K562 (cell line): ENCODE measurements around the gene ABLIM1. TPM values are rescaled to one million over a fixed set of nuclear protein-coding genes. Genes with fewer than 3 reads are reported as not detected.

Experiments
- ATAC-seq: fragments of 200-7000 bp; cut with Tn5 transposase; 3 replicates; pipeline ENCODE4 v1.9.1; 2020; ENCODE audit warnings: moderate library complexity
- BruUV-seq: library from RNA; stranded (reverse); fragments of 400-500 nt; replicated peaks from 2 replicates; lab custom pipeline; 2021; lab: Mats Ljungman, UMichigan
- CTCF ChIA-PET: fragments of 300-600 bp; formaldehyde crosslinking; extraction: SDS; loops from one replicate; lab custom pipeline; 2021; ENCODE audit warnings: low intra/inter-chr PET ratio; lab: Yijun Ruan, JAX
- POLR2A ChIA-PET: fragments of 300-600, 350-650 bp; sonication (Branson Sonifier 250); formaldehyde crosslinking; extraction: SDS; loops from one replicate; lab custom pipeline; 2021; ENCODE audit warnings: antibody characterized with exemption, inconsistent platforms; lab: Yijun Ruan, JAX
- DNase-seq, 4 experiments: peaks; one replicate each; pipeline versions ENCODE4 v3.0.0 to v3.0.0-alpha.2; 2011 to 2018; ENCODE audit warnings: low spot score in 3 of 4, mixed read lengths in 3 of 4; ENCODE audit errors: extremely low read depth in 1 of 4
- FAIRE-seq: peaks from 2 replicates; lab custom pipeline; 2011; peaks lifted over from hg19 to GRCh38; lab: Jason Lieb, UNC
- H2AFZ ChIP-seq: 2 replicates; pipeline ENCODE4 v1.6.0; 2011; ENCODE audit warnings: low read depth, low read length, control low read depth, inconsistent platforms
- H3K27ac ChIP-seq: fragments of 200-600 bp; 3 replicates; pipeline ENCODE4 v1.8.0; 2011; ENCODE audit warnings: low read depth, mild to moderate bottlenecking, control low read depth, inconsistent platforms, low read length, moderate library complexity, mixed read lengths; ENCODE audit errors: extremely low read depth
- H3K27me3 ChIP-seq, 2 experiments: fragments of 300-600 bp in 1 of 2; 2 replicates in 1 of 2; 3 replicates in 1 of 2; pipeline versions ENCODE4 v1.6.0 to v1.8.0; 2011; ENCODE audit warnings: inconsistent platforms in 2 of 2, low read length in 2 of 2, mild to moderate bottlenecking in 1 of 2, mixed read lengths in 1 of 2, moderate library complexity in 1 of 2; ENCODE audit not compliant: control insufficient read depth in 2 of 2, insufficient read depth in 2 of 2
- H3K36me3 ChIP-seq: fragments of 300-600 bp; 3 replicates; pipeline ENCODE4 v1.8.0; 2011; ENCODE audit warnings: mild to moderate bottlenecking, low read length, inconsistent platforms; ENCODE audit not compliant: control insufficient read depth, insufficient read depth
- H3K4me1 ChIP-seq, 2 experiments: fragments of 200-600 bp in 1 of 2; replicated peaks in 1 of 2; 2 replicates in 1 of 2; 3 replicates in 1 of 2; pipeline versions ENCODE4 v1.5.1 to v1.8.0; 2011; ENCODE audit warnings: inconsistent platforms in 2 of 2, low read length in 2 of 2, mild to moderate bottlenecking in 1 of 2, mixed read lengths in 1 of 2, moderate library complexity in 1 of 2; ENCODE audit not compliant: control insufficient read depth in 2 of 2, insufficient read depth in 2 of 2
- H3K4me2 ChIP-seq: 2 replicates; pipeline ENCODE4 v1.6.1; 2011; ENCODE audit warnings: low read length, control low read depth, inconsistent platforms, mixed read lengths; ENCODE audit not compliant: insufficient read depth
- H3K4me3 ChIP-seq: fragments of 200-600 bp; sonication (generic), shearing (Covaris generic); 2 replicates; pipeline ENCODE4 v1.5.1; 2016; ENCODE audit warnings: control low read depth, inconsistent platforms
- H3K79me2 ChIP-seq: fragments of 200-600 bp; 3 replicates; pipeline ENCODE4 v1.8.0; 2011; ENCODE audit warnings: low read length, inconsistent platforms; ENCODE audit not compliant: control insufficient read depth, insufficient read depth
- H3K9ac ChIP-seq, 2 experiments: 2 replicates each; pipeline versions ENCODE4 v1.6.0 to v1.6.1; 2011; ENCODE audit warnings: low read depth in 2 of 2, low read length in 2 of 2, control low read depth in 1 of 2, inconsistent platforms in 1 of 2, mild to moderate bottlenecking in 1 of 2, mixed read lengths in 1 of 2; ENCODE audit not compliant: insufficient read depth in 1 of 2
- H3K9me1 ChIP-seq: one replicate; pipeline ENCODE4 v1.6.0; 2011; ENCODE audit warnings: inconsistent platforms, mild to moderate bottlenecking, low read length, moderate library complexity; ENCODE audit not compliant: control insufficient read depth, insufficient read depth
- H3K9me3 ChIP-seq: replicated peaks from 2 replicates; pipeline ENCODE4 v1.5.1; 2011; ENCODE audit warnings: low read depth, low read length, inconsistent platforms; ENCODE audit not compliant: control insufficient read depth, insufficient read depth
- H4K20me1 ChIP-seq: replicated peaks from 2 replicates; pipeline ENCODE4 v1.6.1; 2011; ENCODE audit warnings: low read length, inconsistent platforms, mixed read lengths; ENCODE audit not compliant: control insufficient read depth, insufficient read depth
- BRF1 ChIP-seq: IDR thresholded peaks from 3 replicates; pipeline ENCODE4 v1.6.1; 2011; ENCODE audit warnings: borderline replicate concordance, mild to moderate bottlenecking; ENCODE audit not compliant: insufficient read length; ENCODE audit errors: extremely low read depth
- KDM2B ChIP-seq: fragments of 250-450 bp; sonication (Bioruptor Pico); IDR thresholded peaks from 2 replicates; pipeline ENCODE4 v1.8.0; 2021; ENCODE audit warnings: mild to moderate bottlenecking, moderate library complexity
- NEUROD1 ChIP-seq: fragments of 150-350 bp; IDR thresholded peaks from 2 replicates; pipeline ENCODE4 v1.6.1; 2014; ENCODE audit warnings: borderline replicate concordance, low read length, low read depth; ENCODE audit not compliant: partially characterized antibody
- SMC3 ChIP-seq: conservative IDR thresholded peaks from 2 replicates; pipeline ENCODE4 v1.6.1; 2011; ENCODE audit warnings: low read depth, low read length, improper control_type of control experiment; ENCODE audit not compliant: insufficient read depth
- WGBS: fragments of 100-300 bp; shearing (Covaris generic); methylation state at CpG from one replicate; pipeline ENCODE4 v1.1.6; 2016; ENCODE audit warnings: low coverage, mixed read lengths; ENCODE audit not compliant: insufficient coverage; ENCODE audit errors: missing lambda C conversion rate; 5-methylcytosine and 5-hydroxymethylcytosine counted together
- in situ Hi-C: fragments of 300-500 bp; cut with MboI; formaldehyde crosslinking; loops from 4 replicates; pipeline ENCODE4 v1.15.0; 2018; ENCODE audit warnings: inconsistent platforms, mixed read lengths
- intact Hi-C: fragments of 100-400 bp; cut with micrococcal nuclease; formaldehyde crosslinking; loops from 2 replicates; pipeline ENCODE4 v1.14.2; 2022
- polyA plus RNA-seq, 8 experiments: library from polyadenylated mRNA; depleted of rRNA in 4 of 8; stranded (reverse) in 5 of 8; unstranded in 3 of 8; fragments of >200 nt; fragmentation: Nextera tagmentation in 2 of 8; fragmentation: Illumina TruSeq in 1 of 8; extraction: Ambion mirVana in 2 of 8; extraction: Trizol in 1 of 8; gene quantifications; 2 replicates each; pipeline versions ENCODE4 v1.2.1 to v1.2.3, GENCODE V29; 2011 to 2014; ENCODE audit warnings: inconsistent platforms in 1 of 8, missing spikeins in 1 of 8
- total RNA-seq, 7 experiments: library from RNA; depleted of rRNA in 6 of 7; stranded (reverse); fragments of >200 nt in 6 of 7; fragmentation: Illumina TruSeq in 2 of 7; extraction: Trizol in 2 of 7; gene quantifications; 2 replicates each; pipeline versions ENCODE4 v1.2.1 to v1.2.3, GENCODE V29; 2011 to 2021; ENCODE audit warnings: low replicate concordance in 1 of 7
- TF ChIP-seq, protein P1 (sequence below): sonication (generic); formaldehyde crosslinking; IDR thresholded peaks from 2 replicates; pipeline ENCODE4 v1.8.0; 2022; ENCODE audit warnings: mild to moderate bottlenecking, missing genetic modification reagents
- TF ChIP-seq, protein P2 (sequence below): sonication (generic); formaldehyde crosslinking; IDR thresholded peaks from 2 replicates; pipeline ENCODE4 v1.8.0; 2023; ENCODE audit warnings: mild to moderate bottlenecking, missing genetic modification reagents
- TF ChIP-seq, protein P3 (sequence below), 2 experiments: fragments of 450-650 bp in 1 of 2; sonication (generic) in 1 of 2; formaldehyde crosslinking in 1 of 2; IDR thresholded peaks; 2 replicates each; pipeline versions ENCODE4 v1.7.1 to v1.9.0; 2016 to 2022; ENCODE audit warnings: inconsistent platforms in 1 of 2, mild to moderate bottlenecking in 1 of 2, missing genetic modification reagents in 1 of 2

Gene ABLIM1
- total and polyA plus RNA-seq, 9 of the 15 experiments (the other 6 are each of a cell fraction or from before 2014, with no cell fraction given) = 0.07 to 0.49 (median 0.14) TPM; not detected in 6

DNA sequence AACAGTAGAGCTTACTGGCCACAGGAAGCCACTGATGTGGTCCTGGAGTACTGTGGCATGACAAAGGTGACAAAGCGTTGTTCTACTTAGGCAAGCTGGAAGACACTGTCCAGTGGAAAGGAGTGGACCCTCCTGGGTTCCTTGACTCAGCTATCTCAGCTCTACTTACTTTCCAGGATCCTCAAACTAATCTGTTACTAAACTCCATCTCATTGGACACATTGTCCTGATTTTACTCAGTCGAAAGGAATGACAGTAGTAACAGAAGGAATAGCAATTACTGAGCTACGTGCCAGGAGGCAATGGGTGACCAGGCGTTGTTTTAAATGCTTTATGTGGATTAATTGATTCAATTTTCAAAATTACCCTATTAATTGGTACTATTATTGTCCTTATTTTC lies 41.6 kb downstream of the ABLIM1 start (continued):
- TF ChIP-seq BRF1 = no peak
- TF ChIP-seq, protein P1, sequence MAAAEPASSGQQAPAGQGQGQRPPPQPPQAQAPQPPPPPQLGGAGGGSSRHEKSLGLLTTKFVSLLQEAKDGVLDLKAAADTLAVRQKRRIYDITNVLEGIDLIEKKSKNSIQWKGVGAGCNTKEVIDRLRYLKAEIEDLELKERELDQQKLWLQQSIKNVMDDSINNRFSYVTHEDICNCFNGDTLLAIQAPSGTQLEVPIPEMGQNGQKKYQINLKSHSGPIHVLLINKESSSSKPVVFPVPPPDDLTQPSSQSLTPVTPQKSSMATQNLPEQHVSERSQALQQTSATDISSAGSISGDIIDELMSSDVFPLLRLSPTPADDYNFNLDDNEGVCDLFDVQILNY (CRISPR knock-in tag) = no peak
- no peak for TF ChIP-seq KDM2B (CRISPR knock-in tag)
- TF ChIP-seq, protein P2, sequence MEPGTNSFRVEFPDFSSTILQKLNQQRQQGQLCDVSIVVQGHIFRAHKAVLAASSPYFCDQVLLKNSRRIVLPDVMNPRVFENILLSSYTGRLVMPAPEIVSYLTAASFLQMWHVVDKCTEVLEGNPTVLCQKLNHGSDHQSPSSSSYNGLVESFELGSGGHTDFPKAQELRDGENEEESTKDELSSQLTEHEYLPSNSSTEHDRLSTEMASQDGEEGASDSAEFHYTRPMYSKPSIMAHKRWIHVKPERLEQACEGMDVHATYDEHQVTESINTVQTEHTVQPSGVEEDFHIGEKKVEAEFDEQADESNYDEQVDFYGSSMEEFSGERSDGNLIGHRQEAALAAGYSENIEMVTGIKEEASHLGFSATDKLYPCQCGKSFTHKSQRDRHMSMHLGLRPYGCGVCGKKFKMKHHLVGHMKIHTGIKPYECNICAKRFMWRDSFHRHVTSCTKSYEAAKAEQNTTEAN (CRISPR knock-in tag) = no peak
- TF ChIP-seq, all 486 proteins: peak for 0

DNA sequence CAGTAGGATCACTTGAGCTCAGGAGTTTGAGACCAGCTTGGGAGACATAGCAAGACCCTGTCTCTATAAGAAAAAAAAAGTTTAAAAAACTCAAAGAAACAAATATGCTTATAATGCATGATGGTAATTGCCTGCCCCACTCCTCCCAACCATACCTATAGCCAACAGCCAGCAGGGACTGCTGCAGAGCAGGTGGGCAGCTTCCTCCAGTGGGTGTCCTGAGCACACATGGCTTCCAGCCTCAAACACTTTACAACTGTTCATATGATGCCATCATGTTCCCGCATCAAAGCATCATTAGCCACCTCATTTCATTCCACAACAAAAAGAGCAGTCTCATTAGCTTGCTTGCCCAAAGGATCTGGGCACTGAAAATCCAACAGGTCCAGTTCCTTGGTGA lies 42.0 kb downstream of the ABLIM1 start:
- no TSS peak for BruUV-seq
- no peaks in the 10 kb centered on the region for H3K36me3 ChIP-seq
- H2AFZ ChIP-seq = no peak overlapping the region
- no peaks in the 10 kb centered on the region for H3K27me3 ChIP-seq
- no peaks in the 10 kb centered on the region for H3K9me1 ChIP-seq
- CTCF ChIA-PET = no interaction called here
- ATAC-seq (no peak), FAIRE-seq (no peak), DNase-seq (no peak)
- WGBS = 0% methylated on average over 1 of the region's 1 CpG
- H3K4me3 ChIP-seq = no peak overlapping the region
- H3K79me2 ChIP-seq = no peaks in the 10 kb centered on the region
- in situ Hi-C loops = no loop called here
- no peak overlapping the region for H3K4me2 ChIP-seq
- H4K20me1 ChIP-seq = no peaks in the 10 kb centered on the region
- POLR2A ChIA-PET = interaction anchor here (1.0 kb wide), 1 partner anchor 17 kb away, joined by 3 read pairs; no protein-coding TSS in a partner anchor
- H3K9ac ChIP-seq = no peak overlapping the region
- H3K9me3 ChIP-seq = no peaks in the 10 kb centered on the region
- no peaks in the 10 kb centered on the region for H3K4me1 ChIP-seq
- intact Hi-C loops = no loop called here
- H3K27ac ChIP-seq = no peak overlapping the region
- no peak for TF ChIP-seq NEUROD1
- no peak for TF ChIP-seq SMC3
- TF ChIP-seq, protein P3, sequence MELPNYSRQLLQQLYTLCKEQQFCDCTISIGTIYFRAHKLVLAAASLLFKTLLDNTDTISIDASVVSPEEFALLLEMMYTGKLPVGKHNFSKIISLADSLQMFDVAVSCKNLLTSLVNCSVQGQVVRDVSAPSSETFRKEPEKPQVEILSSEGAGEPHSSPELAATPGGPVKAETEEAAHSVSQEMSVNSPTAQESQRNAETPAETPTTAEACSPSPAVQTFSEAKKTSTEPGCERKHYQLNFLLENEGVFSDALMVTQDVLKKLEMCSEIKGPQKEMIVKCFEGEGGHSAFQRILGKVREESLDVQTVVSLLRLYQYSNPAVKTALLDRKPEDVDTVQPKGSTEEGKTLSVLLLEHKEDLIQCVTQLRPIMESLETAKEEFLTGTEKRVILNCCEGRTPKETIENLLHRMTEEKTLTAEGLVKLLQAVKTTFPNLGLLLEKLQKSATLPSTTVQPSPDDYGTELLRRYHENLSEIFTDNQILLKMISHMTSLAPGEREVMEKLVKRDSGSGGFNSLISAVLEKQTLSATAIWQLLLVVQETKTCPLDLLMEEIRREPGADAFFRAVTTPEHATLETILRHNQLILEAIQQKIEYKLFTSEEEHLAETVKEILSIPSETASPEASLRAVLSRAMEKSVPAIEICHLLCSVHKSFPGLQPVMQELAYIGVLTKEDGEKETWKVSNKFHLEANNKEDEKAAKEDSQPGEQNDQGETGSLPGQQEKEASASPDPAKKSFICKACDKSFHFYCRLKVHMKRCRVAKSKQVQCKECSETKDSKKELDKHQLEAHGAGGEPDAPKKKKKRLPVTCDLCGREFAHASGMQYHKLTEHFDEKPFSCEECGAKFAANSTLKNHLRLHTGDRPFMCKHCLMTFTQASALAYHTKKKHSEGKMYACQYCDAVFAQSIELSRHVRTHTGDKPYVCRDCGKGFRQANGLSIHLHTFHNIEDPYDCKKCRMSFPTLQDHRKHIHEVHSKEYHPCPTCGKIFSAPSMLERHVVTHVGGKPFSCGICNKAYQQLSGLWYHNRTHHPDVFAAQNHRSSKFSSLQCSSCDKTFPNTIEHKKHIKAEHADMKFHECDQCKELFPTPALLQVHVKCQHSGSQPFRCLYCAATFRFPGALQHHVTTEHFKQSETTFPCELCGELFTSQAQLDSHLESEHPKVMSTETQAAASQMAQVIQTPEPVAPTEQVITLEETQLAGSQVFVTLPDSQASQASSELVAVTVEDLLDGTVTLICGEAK (IDR thresholded peaks at IDR 0.05) = no peak
- TF ChIP-seq, protein P3 (CRISPR knock-in tag; IDR thresholded peaks at IDR 0.05) = no peak
